ENCODE measurements around the gene PIH1D2.

DNA sequence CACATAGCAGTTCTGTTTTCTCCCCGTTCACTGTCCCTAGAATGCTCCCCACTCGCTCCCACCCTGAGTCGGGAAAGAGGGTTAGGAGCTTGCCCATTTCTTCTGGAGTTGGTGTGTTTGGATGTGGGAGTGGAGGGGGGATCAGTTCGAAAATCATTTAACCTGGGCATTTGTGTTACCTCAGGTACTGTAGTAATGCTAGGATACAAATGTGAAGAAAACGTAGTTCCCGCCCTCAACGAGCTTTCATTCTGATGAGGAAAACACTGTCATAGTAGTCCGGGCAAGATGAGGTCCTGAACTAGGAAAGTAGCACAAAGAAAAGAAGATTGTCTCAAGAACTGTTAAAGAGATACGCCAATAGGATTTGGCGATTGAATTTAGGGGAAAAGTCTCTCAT lies 13.4 kb upstream of the PIH1D2 start:
- TF ChIP-seq CTCF (IDR thresholded peaks at IDR 0.05) (no peak), TCF7 (CRISPR knock-in tag; IDR thresholded peaks at IDR 0.05; ENCODE audit: low read depth) (no peak), IRF1 (CRISPR knock-in tag; IDR thresholded peaks at IDR 0.05) (no peak), NFE2L1 (CRISPR knock-in tag; IDR thresholded peaks at IDR 0.05) (no peak), STAT6 (CRISPR knock-in tag; conservative IDR thresholded peaks at IDR 0.05; ENCODE audit: low read depth) (no peak), SOX15 (CRISPR knock-in tag; IDR thresholded peaks at IDR 0.05) (no peak), CREB1 (CRISPR knock-in tag; IDR thresholded peaks at IDR 0.05) (no peak), FOXP4 (CRISPR knock-in tag; IDR thresholded peaks at IDR 0.05) (no peak), ATF1 (CRISPR knock-in tag; IDR thresholded peaks at IDR 0.05) (no peak)
- TF ChIP-seq, protein P1, sequence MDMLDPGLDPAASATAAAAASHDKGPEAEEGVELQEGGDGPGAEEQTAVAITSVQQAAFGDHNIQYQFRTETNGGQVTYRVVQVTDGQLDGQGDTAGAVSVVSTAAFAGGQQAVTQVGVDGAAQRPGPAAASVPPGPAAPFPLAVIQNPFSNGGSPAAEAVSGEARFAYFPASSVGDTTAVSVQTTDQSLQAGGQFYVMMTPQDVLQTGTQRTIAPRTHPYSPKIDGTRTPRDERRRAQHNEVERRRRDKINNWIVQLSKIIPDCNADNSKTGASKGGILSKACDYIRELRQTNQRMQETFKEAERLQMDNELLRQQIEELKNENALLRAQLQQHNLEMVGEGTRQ (CRISPR knock-in tag; IDR thresholded peaks at IDR 0.05) = no peak
- TF ChIP-seq, protein P2, sequence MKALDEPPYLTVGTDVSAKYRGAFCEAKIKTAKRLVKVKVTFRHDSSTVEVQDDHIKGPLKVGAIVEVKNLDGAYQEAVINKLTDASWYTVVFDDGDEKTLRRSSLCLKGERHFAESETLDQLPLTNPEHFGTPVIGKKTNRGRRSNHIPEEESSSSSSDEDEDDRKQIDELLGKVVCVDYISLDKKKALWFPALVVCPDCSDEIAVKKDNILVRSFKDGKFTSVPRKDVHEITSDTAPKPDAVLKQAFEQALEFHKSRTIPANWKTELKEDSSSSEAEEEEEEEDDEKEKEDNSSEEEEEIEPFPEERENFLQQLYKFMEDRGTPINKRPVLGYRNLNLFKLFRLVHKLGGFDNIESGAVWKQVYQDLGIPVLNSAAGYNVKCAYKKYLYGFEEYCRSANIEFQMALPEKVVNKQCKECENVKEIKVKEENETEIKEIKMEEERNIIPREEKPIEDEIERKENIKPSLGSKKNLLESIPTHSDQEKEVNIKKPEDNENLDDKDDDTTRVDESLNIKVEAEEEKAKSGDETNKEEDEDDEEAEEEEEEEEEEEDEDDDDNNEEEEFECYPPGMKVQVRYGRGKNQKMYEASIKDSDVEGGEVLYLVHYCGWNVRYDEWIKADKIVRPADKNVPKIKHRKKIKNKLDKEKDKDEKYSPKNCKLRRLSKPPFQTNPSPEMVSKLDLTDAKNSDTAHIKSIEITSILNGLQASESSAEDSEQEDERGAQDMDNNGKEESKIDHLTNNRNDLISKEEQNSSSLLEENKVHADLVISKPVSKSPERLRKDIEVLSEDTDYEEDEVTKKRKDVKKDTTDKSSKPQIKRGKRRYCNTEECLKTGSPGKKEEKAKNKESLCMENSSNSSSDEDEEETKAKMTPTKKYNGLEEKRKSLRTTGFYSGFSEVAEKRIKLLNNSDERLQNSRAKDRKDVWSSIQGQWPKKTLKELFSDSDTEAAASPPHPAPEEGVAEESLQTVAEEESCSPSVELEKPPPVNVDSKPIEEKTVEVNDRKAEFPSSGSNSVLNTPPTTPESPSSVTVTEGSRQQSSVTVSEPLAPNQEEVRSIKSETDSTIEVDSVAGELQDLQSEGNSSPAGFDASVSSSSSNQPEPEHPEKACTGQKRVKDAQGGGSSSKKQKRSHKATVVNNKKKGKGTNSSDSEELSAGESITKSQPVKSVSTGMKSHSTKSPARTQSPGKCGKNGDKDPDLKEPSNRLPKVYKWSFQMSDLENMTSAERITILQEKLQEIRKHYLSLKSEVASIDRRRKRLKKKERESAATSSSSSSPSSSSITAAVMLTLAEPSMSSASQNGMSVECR (CRISPR knock-in tag; IDR thresholded peaks at IDR 0.05; ENCODE audit: borderline replicate concordance) = no peak
- TF ChIP-seq, protein P3, sequence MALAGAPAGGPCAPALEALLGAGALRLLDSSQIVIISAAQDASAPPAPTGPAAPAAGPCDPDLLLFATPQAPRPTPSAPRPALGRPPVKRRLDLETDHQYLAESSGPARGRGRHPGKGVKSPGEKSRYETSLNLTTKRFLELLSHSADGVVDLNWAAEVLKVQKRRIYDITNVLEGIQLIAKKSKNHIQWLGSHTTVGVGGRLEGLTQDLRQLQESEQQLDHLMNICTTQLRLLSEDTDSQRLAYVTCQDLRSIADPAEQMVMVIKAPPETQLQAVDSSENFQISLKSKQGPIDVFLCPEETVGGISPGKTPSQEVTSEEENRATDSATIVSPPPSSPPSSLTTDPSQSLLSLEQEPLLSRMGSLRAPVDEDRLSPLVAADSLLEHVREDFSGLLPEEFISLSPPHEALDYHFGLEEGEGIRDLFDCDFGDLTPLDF (CRISPR knock-in tag; IDR thresholded peaks at IDR 0.05) = no peak
- TF ChIP-seq, protein P4, sequence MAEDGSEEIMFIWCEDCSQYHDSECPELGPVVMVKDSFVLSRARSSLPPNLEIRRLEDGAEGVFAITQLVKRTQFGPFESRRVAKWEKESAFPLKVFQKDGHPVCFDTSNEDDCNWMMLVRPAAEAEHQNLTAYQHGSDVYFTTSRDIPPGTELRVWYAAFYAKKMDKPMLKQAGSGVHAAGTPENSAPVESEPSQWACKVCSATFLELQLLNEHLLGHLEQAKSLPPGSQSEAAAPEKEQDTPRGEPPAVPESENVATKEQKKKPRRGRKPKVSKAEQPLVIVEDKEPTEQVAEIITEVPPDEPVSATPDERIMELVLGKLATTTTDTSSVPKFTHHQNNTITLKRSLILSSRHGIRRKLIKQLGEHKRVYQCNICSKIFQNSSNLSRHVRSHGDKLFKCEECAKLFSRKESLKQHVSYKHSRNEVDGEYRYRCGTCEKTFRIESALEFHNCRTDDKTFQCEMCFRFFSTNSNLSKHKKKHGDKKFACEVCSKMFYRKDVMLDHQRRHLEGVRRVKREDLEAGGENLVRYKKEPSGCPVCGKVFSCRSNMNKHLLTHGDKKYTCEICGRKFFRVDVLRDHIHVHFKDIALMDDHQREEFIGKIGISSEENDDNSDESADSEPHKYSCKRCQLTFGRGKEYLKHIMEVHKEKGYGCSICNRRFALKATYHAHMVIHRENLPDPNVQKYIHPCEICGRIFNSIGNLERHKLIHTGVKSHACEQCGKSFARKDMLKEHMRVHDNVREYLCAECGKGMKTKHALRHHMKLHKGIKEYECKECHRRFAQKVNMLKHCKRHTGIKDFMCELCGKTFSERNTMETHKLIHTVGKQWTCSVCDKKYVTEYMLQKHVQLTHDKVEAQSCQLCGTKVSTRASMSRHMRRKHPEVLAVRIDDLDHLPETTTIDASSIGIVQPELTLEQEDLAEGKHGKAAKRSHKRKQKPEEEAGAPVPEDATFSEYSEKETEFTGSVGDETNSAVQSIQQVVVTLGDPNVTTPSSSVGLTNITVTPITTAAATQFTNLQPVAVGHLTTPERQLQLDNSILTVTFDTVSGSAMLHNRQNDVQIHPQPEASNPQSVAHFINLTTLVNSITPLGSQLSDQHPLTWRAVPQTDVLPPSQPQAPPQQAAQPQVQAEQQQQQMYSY (CRISPR knock-in tag; IDR thresholded peaks at IDR 0.05) = no peak
- TF ChIP-seq, protein P5, sequence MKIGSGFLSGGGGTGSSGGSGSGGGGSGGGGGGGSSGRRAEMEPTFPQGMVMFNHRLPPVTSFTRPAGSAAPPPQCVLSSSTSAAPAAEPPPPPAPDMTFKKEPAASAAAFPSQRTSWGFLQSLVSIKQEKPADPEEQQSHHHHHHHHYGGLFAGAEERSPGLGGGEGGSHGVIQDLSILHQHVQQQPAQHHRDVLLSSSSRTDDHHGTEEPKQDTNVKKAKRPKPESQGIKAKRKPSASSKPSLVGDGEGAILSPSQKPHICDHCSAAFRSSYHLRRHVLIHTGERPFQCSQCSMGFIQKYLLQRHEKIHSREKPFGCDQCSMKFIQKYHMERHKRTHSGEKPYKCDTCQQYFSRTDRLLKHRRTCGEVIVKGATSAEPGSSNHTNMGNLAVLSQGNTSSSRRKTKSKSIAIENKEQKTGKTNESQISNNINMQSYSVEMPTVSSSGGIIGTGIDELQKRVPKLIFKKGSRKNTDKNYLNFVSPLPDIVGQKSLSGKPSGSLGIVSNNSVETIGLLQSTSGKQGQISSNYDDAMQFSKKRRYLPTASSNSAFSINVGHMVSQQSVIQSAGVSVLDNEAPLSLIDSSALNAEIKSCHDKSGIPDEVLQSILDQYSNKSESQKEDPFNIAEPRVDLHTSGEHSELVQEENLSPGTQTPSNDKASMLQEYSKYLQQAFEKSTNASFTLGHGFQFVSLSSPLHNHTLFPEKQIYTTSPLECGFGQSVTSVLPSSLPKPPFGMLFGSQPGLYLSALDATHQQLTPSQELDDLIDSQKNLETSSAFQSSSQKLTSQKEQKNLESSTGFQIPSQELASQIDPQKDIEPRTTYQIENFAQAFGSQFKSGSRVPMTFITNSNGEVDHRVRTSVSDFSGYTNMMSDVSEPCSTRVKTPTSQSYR (CRISPR knock-in tag; IDR thresholded peaks at IDR 0.05) = no peak
